CD4-positive, alpha-beta T cell treated with Interleukin-4 for 1 hour (primary cell): ENCODE measurements around the gene DCTN4.
"Not testable (repeated sequence)": the region's sequence is repeated elsewhere in the genome, so short reads cannot be mapped to it uniquely, and the experiment has no call there.

Experiments used
- DNase-seq, 2 donors: peaks; one replicate each; pipeline ENCODE4 v3.0.0-alpha.2; 2020 to 2022

The DCTN4 gene

GRCh38 chr5:150778088-150778516, 19.3 kb upstream of the DCTN4 start:
- DNase-seq = no peak

- no peak for DNase-seq
These were observed 18.9 kb upstream of the DCTN4 start for GRCh38 chr5:150777685-150778084.

GRCh38 chr5:150774145-150774544, 15.3 kb upstream of the DCTN4 start:
- no peak for DNase-seq

- no peak for DNase-seq
These were observed 12.4 kb upstream of the DCTN4 start for GRCh38 chr5:150771034-150771795.

GRCh38 chr5:150766251-150766650, 7.4 kb upstream of the DCTN4 start:
- no peak for DNase-seq

- no peak for DNase-seq
These were observed 7.0 kb upstream of the DCTN4 start for GRCh38 chr5:150765799-150766169.

- DNase-seq = no peak
These were observed 6.4 kb upstream of the DCTN4 start for GRCh38 chr5:150765011-150765798.

GRCh38 chr5:150764530-150764929, 5.7 kb upstream of the DCTN4 start:
- no peak for DNase-seq

GRCh38 chr5:150763023-150763769, 4.4 kb upstream of the DCTN4 start:
- DNase-seq = peak in 1 of 2 donors; percentile 61

- peak in 1 of 2 donors; percentile 45 for DNase-seq
These were observed 3.4 kb upstream of the DCTN4 start for GRCh38 chr5:150762211-150762610.

- DNase-seq = no peak
These were observed 442 bp upstream of the DCTN4 start for GRCh38 chr5:150759334-150759583.

GRCh38 chr5:150758203-150758530, 650 bp downstream of the DCTN4 start:
- no peak for DNase-seq

GRCh38 chr5:150757087-150757649, 1.6 kb downstream of the DCTN4 start:
- DNase-seq = no peak

- no peak for DNase-seq
These were observed 5.0 kb downstream of the DCTN4 start for GRCh38 chr5:150753863-150754262.

- no peak for DNase-seq
These were observed 5.4 kb downstream of the DCTN4 start for GRCh38 chr5:150753463-150753862.

- DNase-seq = no peak
These were observed 7.5 kb downstream of the DCTN4 start for GRCh38 chr5:150751096-150751891.

GRCh38 chr5:150750469-150750868, 8.3 kb downstream of the DCTN4 start:
- DNase-seq = no peak

- not testable (repeated sequence) for DNase-seq
These were observed 15.7 kb downstream of the DCTN4 start for GRCh38 chr5:150743142-150743488.

- DNase-seq = not testable (repeated sequence)
These were observed 16.2 kb downstream of the DCTN4 start for GRCh38 chr5:150742455-150743141.

GRCh38 chr5:150740992-150741391, 17.8 kb downstream of the DCTN4 start:
- no peak for DNase-seq

GRCh38 chr5:150738862-150739261, 20.0 kb downstream of the DCTN4 start:
- no peak for DNase-seq
